Muscle of back (tissue), 11 donors: ENCODE data around the gene FHIT. TPM values are rescaled to one million over a fixed set of nuclear protein-coding genes. Genes with fewer than 3 reads are reported as not detected.

Source experiments
- DNase-seq, 3 donors: peaks; one replicate each; pipeline versions ENCODE4 v3.0.0 to v3.0.0-alpha.2; 2013
- polyA plus RNA-seq, 10 donors: library from polyadenylated mRNA; unstranded; fragments of 120-200 nt; gene quantifications; one replicate each; pipeline ENCODE4 v1.2.1, GENCODE V29; 2013; ENCODE audit not compliant: insufficient read length in 10 of 10

Gene FHIT
- polyA plus RNA-seq, 10 donors: 4.2 to 8.0 (median 5.8) TPM

GRCh38 chr3:60501314-60501713 lies 749.9 kb downstream of the FHIT start:
- DNase-seq: no peak

GRCh38 chr3:60497902-60498301 lies 753.4 kb downstream of the FHIT start:
- peak in 1 of 3 donors; percentile 7 for DNase-seq

GRCh38 chr3:60490992-60491391 lies 760.3 kb downstream of the FHIT start:
- DNase-seq: no peak

- DNase-seq: no peak
These were observed 776.2 kb downstream of the FHIT start for GRCh38 chr3:60475096-60475495.

GRCh38 chr3:60469481-60469880 lies 781.8 kb downstream of the FHIT start:
- no peak for DNase-seq

GRCh38 chr3:60463685-60464084 lies 787.6 kb downstream of the FHIT start:
- DNase-seq: no peak

GRCh38 chr3:60461267-60461666 lies 790.0 kb downstream of the FHIT start:
- DNase-seq: peak in 2 of 3 donors; percentile 26 to 58

- no peak for DNase-seq
These were observed 795.1 kb downstream of the FHIT start for GRCh38 chr3:60456180-60456579.

- DNase-seq: no peak
These were observed 797.9 kb downstream of the FHIT start for GRCh38 chr3:60453326-60453725.

GRCh38 chr3:60448696-60449095 lies 802.6 kb downstream of the FHIT start:
- DNase-seq: peak in 2 of 3 donors; percentile 13 to 63

- no peak for DNase-seq
These were observed 805.8 kb downstream of the FHIT start for GRCh38 chr3:60445446-60445845.

GRCh38 chr3:60444898-60445437 lies 806.3 kb downstream of the FHIT start:
- no peak for DNase-seq

GRCh38 chr3:60440869-60441268 lies 810.4 kb downstream of the FHIT start:
- no peak for DNase-seq

GRCh38 chr3:60435941-60436650 lies 815.2 kb downstream of the FHIT start:
- DNase-seq: no peak

- DNase-seq: no peak
These were observed 816.3 kb downstream of the FHIT start for GRCh38 chr3:60434950-60435349.

GRCh38 chr3:60434323-60434722 lies 816.9 kb downstream of the FHIT start:
- DNase-seq: no peak

GRCh38 chr3:60431599-60431958 lies 819.7 kb downstream of the FHIT start:
- peak in 1 of 3 donors; percentile 6 for DNase-seq

GRCh38 chr3:60430205-60430604 lies 821.0 kb downstream of the FHIT start:
- no peak for DNase-seq

GRCh38 chr3:60427109-60427508 lies 824.1 kb downstream of the FHIT start:
- DNase-seq: no peak

GRCh38 chr3:60424942-60425341 lies 826.3 kb downstream of the FHIT start:
- no peak for DNase-seq

GRCh38 chr3:60424034-60424433 lies 827.2 kb downstream of the FHIT start:
- no peak for DNase-seq

GRCh38 chr3:60423556-60423955 lies 827.7 kb downstream of the FHIT start:
- DNase-seq: no peak

GRCh38 chr3:60421749-60422446 lies 829.4 kb downstream of the FHIT start:
- no peak for DNase-seq
